Measurements from ENCODE around the gene CHRNA3. TPM values are rescaled to one million over a fixed set of nuclear protein-coding genes. Genes with fewer than 3 reads are reported as not detected.

Gene CHRNA3
- under 1 TPM in 1 of 4 donors, not detected in 3; 0.18 TPM for total RNA-seq

DNA sequence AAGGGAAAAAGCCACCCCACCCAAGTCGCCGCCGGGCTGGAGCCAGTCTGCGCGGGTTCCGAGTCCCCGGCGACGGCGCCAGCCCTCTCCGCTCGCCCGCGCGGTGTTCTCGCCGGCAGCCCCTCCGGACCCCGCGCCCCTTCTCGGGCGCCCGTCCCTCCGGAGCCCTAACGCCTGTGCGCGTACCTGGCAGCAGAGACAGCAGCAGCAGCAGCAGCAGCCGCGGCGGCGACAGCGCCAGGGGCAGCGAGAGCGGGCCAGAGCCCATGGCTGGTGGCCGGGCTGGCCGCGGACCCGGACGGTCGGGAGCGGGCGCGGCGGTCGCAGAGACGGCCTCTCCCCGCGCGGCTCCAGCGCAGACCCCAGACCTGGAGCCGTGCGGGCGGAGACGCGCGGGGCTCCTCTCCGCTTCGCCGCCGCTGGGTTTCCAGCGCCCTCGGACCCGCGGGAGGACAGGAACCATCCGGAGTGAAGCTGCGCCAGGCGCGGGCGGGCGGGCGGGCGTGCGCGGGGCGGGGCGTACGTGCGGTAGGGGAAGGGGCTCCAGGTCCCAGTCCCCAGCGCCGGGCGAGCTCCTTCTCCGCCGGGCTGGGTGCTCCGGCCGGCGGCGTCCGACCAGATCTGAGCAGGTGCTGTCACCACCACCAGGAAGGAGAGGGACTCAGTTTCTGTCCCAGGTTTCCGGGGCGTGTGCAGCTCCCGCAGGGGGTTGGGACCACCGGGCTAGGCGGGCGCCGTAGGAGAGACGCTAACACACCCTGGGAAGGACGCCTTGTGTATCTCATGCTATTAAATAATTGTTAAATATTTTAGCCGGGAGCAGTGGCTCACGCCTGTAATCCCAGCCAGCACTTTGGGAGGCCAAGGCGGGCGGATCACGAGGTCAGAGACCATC, at the start of gene CHRNA3:
TSS of gene CHRNA3 (minus strand) at position 470 of the 895 bp plus-strand sequence. CDS start at position 268, 202 bp downstream.
- intact Hi-C loops (cut with DNase I): no loop called here
- H3K27ac ChIP-seq: no peak within 1 kb of the TSS
- DNase-seq: no peak

DNA sequence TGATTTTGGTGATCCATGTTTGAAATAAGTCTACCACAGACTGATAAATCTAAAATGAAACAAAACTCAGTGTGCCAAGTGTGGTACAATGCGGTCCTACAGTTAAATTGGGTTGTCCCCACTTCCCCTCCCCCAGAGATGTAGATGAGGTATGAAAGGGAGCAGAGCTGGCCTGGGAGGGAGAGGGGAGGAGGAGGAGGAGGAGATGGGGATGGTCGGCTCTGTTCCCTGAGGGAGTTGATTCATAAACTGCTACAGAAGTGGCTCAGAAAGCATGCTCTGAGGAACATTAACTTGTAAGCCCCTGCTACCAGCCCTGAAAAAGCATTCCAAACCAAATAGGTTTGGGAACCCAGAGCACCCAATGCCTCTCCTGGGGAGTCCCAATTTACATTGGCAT, 48.2 kb upstream of the CHRNA3 start:
- intact Hi-C loops (cut with DNase I): no loop called here
- DNase-seq: no peak
- H3K9me3 ChIP-seq: no peaks in the 10 kb centered on the region
- H3K4me3 ChIP-seq: no peak overlapping the region
- 44 to 54% methylated on average over 2 of the region's 2 CpGs for WGBS, 2 donors
- H3K27me3 ChIP-seq: no peaks in the 10 kb centered on the region
- no peaks in the 10 kb centered on the region for H3K36me3 ChIP-seq
- peaks cover 3 to 25% (median 14%) of the 10 kb centered on the region in 3 donors for H3K4me1 ChIP-seq
- no peak for TF ChIP-seq POLR2A (IDR thresholded peaks at IDR 0.05)
- TF ChIP-seq, protein P1, sequence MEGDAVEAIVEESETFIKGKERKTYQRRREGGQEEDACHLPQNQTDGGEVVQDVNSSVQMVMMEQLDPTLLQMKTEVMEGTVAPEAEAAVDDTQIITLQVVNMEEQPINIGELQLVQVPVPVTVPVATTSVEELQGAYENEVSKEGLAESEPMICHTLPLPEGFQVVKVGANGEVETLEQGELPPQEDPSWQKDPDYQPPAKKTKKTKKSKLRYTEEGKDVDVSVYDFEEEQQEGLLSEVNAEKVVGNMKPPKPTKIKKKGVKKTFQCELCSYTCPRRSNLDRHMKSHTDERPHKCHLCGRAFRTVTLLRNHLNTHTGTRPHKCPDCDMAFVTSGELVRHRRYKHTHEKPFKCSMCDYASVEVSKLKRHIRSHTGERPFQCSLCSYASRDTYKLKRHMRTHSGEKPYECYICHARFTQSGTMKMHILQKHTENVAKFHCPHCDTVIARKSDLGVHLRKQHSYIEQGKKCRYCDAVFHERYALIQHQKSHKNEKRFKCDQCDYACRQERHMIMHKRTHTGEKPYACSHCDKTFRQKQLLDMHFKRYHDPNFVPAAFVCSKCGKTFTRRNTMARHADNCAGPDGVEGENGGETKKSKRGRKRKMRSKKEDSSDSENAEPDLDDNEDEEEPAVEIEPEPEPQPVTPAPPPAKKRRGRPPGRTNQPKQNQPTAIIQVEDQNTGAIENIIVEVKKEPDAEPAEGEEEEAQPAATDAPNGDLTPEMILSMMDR (IDR thresholded peaks at IDR 0.05): no peak
- H3K27ac ChIP-seq: no peak overlapping the region

More for the DNA sequence above, at the start of gene CHRNA3:
- H3K36me3 ChIP-seq: no peaks in the 10 kb centered on the region
- TF ChIP-seq POLR2A (IDR thresholded peaks at IDR 0.05): no peak
- TF ChIP-seq, protein P1 (IDR thresholded peaks at IDR 0.05): no peak
- peaks cover 9 to 33% (median 15%) of the 10 kb centered on the region in 3 donors for H3K4me1 ChIP-seq
- no peaks in the 10 kb centered on the region for H3K9me3 ChIP-seq
- peaks cover 12 to 62% (median 19%) of the 10 kb centered on the region in 4 donors for H3K27me3 ChIP-seq
- WGBS, 2 donors: 11 to 22% methylated on average over 7 to 17 of the region's 102 CpGs
- H3K4me3 ChIP-seq: peak within 1 kb of the TSS; percentile 18 to 59 (median 40)

DNA sequence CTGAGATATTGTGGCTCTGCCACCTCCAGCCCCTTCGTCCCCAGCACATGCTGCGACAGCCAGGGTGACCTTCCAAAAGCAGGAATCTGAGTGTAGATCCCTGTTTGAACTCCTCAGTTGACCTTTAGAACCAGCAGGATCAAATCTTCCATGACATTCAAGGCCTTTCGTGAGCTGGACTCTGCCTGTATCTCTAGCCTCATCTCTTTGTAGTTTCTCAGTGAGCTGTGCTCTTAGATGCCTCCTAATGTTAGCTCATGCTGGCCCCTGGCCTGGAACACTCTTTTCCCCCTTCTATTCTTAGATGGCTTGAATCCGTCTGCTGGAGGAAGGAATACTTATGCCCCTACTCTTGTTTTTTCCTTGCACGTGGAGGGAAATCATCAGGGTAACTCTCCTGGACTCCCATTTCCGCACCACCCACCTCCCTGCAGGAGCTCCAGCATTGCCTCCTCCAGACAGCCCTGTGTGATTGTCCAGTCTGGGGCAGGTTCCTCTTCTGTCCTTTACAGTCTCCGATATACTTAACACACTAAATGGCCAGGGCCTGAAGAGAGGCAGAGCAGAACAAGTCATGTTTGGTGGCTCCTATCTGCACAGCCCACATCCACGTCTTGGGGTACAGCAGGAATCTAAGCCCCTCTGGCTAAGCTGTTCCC, 46.9 kb upstream of the CHRNA3 start:
- 85 to 86% methylated on average over 8 of the region's 8 CpGs for WGBS, 2 donors
- Histone ChIP-seq H3K27ac (no peak overlapping the region), H3K9me3 (no peaks in the 10 kb centered on the region), H3K27me3 (no peaks in the 10 kb centered on the region), H3K4me1 (peaks cover 3 to 15% (median 10%) of the 10 kb centered on the region in 3 donors), H3K36me3 (no peaks in the 10 kb centered on the region), H3K4me3 (no peak overlapping the region)
- no peak for DNase-seq
- no peak for TF ChIP-seq POLR2A (IDR thresholded peaks at IDR 0.05)
- TF ChIP-seq, protein P1 (IDR thresholded peaks at IDR 0.05): no peak
- intact Hi-C loops (cut with DNase I): no loop called here

DNA sequence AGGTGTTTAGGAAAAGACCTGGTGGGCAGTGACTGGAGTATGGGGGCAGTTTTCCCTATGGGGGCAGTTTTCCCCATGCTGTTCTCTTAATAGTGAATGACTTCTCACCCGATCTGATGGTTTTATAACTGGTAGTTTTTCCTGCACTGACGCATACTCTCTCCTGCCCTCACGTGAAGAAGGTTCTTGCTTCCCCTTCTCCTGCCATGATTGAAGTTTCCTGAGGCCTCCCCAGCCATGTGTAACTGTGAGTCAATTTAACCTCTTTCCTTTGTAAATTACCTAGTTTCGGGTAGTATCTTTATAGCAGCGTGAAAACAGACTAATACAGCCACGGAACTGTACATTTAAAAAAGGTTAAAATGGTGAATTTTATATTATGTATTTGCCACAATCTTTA, 45.2 kb upstream of the CHRNA3 start:
- no peaks in the 10 kb centered on the region for H3K27me3 ChIP-seq
- intact Hi-C loops (cut with DNase I): no loop called here
- WGBS, 2 donors: 80 to 90% methylated on average over 6 of the region's 6 CpGs

More for the DNA sequence above, 45.2 kb upstream of the CHRNA3 start:
- Histone ChIP-seq H3K4me1 (no peaks in the 10 kb centered on the region), H3K27ac (no peak overlapping the region), H3K4me3 (no peak overlapping the region), H3K9me3 (no peaks in the 10 kb centered on the region), H3K36me3 (no peaks in the 10 kb centered on the region)
- DNase-seq: no peak
- TF ChIP-seq, protein P1 (IDR thresholded peaks at IDR 0.05): no peak
- TF ChIP-seq POLR2A (IDR thresholded peaks at IDR 0.05): no peak
